Body of pancreas (tissue), 4 donors: ENCODE measurements around the gene CDKAL1. TPM values are rescaled to one million over a fixed set of nuclear protein-coding genes. Genes with fewer than 3 reads are reported as not detected.

Experiments used
- ATAC-seq: fragments of 150-250 bp; one replicate; pipeline ENCODE4 v1.9.1; 2016
- DNase-seq, 4 donors: peaks; one replicate each; pipeline ENCODE4 v3.0.0-alpha.2; 2019
- H3K27ac ChIP-seq, 4 donors: fragments of 200-600 bp; sonication (generic); 1 replicate in 3 of 4; 2 replicates in 1 of 4; pipeline versions ENCODE4 v1.5.1 to v1.6.1; 2016 to 2019; ENCODE audit warnings: mild to moderate bottlenecking in 1 of 4, mixed read lengths in 1 of 4, moderate library complexity in 1 of 4
- H3K27me3 ChIP-seq, 2 donors: fragments of 200-600 bp; sonication (generic); one replicate each; pipeline ENCODE4 v1.6.0; 2016; ENCODE audit warnings: mild to moderate bottlenecking in 1 of 2
- H3K36me3 ChIP-seq, 2 donors: fragments of 200-600 bp; sonication (generic); replicated peaks in 1 of 2; 2 replicates each; pipeline ENCODE4 v1.5.1; 2016; ENCODE audit warnings: low read depth in 2 of 2; ENCODE audit not compliant: insufficient read depth in 1 of 2
- H3K4me1 ChIP-seq: fragments of 200-600 bp; sonication (generic); one replicate; pipeline ENCODE4 v1.6.0; 2016
- H3K4me3 ChIP-seq, 2 donors: fragments of 200-600 bp; sonication (generic); 1 replicate in 1 of 2; 2 replicates in 1 of 2; pipeline ENCODE4 v1.5.1; 2016 to 2019
- H3K9me3 ChIP-seq, 3 donors: fragments of 200-600 bp; sonication (generic); 1 replicate in 2 of 3; 2 replicates in 1 of 3; pipeline ENCODE4 v1.5.1; 2016
- CTCF ChIP-seq, 7 experiments: fragments of 450-650 bp in 4 of 7; fragments of 200-600 bp in 3 of 7; sonication (generic) in 3 of 7; IDR thresholded peaks; one replicate each; pipeline ENCODE4 v1.5.1; 2016 to 2019; ENCODE audit warnings: antibody characterized with exemption in 7 of 7
- POLR2A ChIP-seq, 3 donors: fragments of 450-650 bp; IDR thresholded peaks; one replicate each; pipeline ENCODE4 v1.6.1; 2016; ENCODE audit warnings: antibody characterized with exemption in 3 of 3, mild to moderate bottlenecking in 2 of 3
- WGBS, 2 donors: methylation state at CpG; one replicate each; pipeline ENCODE4 v1.1.5; 2017; 5-methylcytosine and 5-hydroxymethylcytosine counted together
- intact Hi-C: fragments of 100-400 bp; cut with DNase I; formaldehyde crosslinking; loops from one replicate; pipeline ENCODE4 v1.15.1; 2023
- total RNA-seq, 2 donors: library from RNA; depleted of rRNA; stranded (reverse); fragments of >200 nt; gene quantifications; one replicate each; pipeline ENCODE4 v1.1.0, GENCODE V29; 2016

Gene CDKAL1
- total RNA-seq, 2 donors from 2014 or later = 16.3 to 18.1 TPM

- TF ChIP-seq CTCF (IDR thresholded peaks at IDR 0.05) (no peak), POLR2A (IDR thresholded peaks at IDR 0.05) (no peak)
- Histone ChIP-seq H3K27ac (no peak overlapping the region), H3K36me3 (no peaks in the 10 kb centered on the region), H3K4me3 (no peak overlapping the region), H3K9me3 (no peaks in the 10 kb centered on the region), H3K27me3 (no peaks in the 10 kb centered on the region), H3K4me1 (no peaks in the 10 kb centered on the region)
- 83 to 86% methylated on average over 7 of the region's 7 CpGs for WGBS, 2 donors
- intact Hi-C loops = no loop called here
- ATAC-seq (no peak), DNase-seq (no peak)
These were observed 737.3 kb downstream of the CDKAL1 start for GRCh38 chr6:21271428-21272155.

- H3K9me3 ChIP-seq = no peaks in the 10 kb centered on the region
- intact Hi-C loops = no loop called here
- no peaks in the 10 kb centered on the region for H3K4me1 ChIP-seq
- 86 to 97% methylated on average over 2 of the region's 2 CpGs for WGBS, 2 donors
- no peak for DNase-seq
- TF ChIP-seq POLR2A (IDR thresholded peaks at IDR 0.05) = no peak
- TF ChIP-seq CTCF (IDR thresholded peaks at IDR 0.05) = no peak
- ATAC-seq = no peak
- H3K27ac ChIP-seq = no peak overlapping the region
- no peaks in the 10 kb centered on the region for H3K36me3 ChIP-seq
- no peaks in the 10 kb centered on the region for H3K27me3 ChIP-seq
- no peak overlapping the region for H3K4me3 ChIP-seq
These were observed 739.2 kb downstream of the CDKAL1 start for GRCh38 chr6:21273451-21273850.

- ATAC-seq (no peak), DNase-seq (no peak)
- Histone ChIP-seq H3K4me3 (no peak overlapping the region), H3K4me1 (no peaks in the 10 kb centered on the region), H3K27me3 (no peaks in the 10 kb centered on the region), H3K9me3 (no peaks in the 10 kb centered on the region), H3K27ac (no peak overlapping the region), H3K36me3 (no peaks in the 10 kb centered on the region)
- intact Hi-C loops = no loop called here
- 78 to 79% methylated on average over 6 of the region's 6 CpGs for WGBS, 2 donors
- TF ChIP-seq CTCF (IDR thresholded peaks at IDR 0.05) = no peak
- no peak for TF ChIP-seq POLR2A (IDR thresholded peaks at IDR 0.05)
These were observed 740.6 kb downstream of the CDKAL1 start for GRCh38 chr6:21274851-21275250.

GRCh38 chr6:21277601-21278374, 743.5 kb downstream of the CDKAL1 start:
- no peak overlapping the region for H3K27ac ChIP-seq
- no peaks in the 10 kb centered on the region for H3K36me3 ChIP-seq
- no peaks in the 10 kb centered on the region for H3K4me1 ChIP-seq
- no peaks in the 10 kb centered on the region for H3K9me3 ChIP-seq
- H3K27me3 ChIP-seq = no peaks in the 10 kb centered on the region
- DNase-seq (no peak), ATAC-seq (no peak)
- no peak for TF ChIP-seq CTCF (IDR thresholded peaks at IDR 0.05)
- TF ChIP-seq POLR2A (IDR thresholded peaks at IDR 0.05) = no peak
- H3K4me3 ChIP-seq = no peak overlapping the region
- WGBS, 2 donors = 72 to 73% methylated on average over 6 to 7 of the region's 7 CpGs
- intact Hi-C loops = no loop called here
